Measurements from ENCODE around the gene HM13. TPM values are rescaled to one million over a fixed set of nuclear protein-coding genes. Genes with fewer than 3 reads are reported as not detected.
A peak's percentile ranks its signal among the peaks of the same experiment; 100 is the strongest.

The HM13 gene
- total and polyA plus RNA-seq, 2 of the 13 experiments (the other 11 are each of a cell fraction or from before 2014, with no cell fraction given): 118 to 243 TPM

DNA sequence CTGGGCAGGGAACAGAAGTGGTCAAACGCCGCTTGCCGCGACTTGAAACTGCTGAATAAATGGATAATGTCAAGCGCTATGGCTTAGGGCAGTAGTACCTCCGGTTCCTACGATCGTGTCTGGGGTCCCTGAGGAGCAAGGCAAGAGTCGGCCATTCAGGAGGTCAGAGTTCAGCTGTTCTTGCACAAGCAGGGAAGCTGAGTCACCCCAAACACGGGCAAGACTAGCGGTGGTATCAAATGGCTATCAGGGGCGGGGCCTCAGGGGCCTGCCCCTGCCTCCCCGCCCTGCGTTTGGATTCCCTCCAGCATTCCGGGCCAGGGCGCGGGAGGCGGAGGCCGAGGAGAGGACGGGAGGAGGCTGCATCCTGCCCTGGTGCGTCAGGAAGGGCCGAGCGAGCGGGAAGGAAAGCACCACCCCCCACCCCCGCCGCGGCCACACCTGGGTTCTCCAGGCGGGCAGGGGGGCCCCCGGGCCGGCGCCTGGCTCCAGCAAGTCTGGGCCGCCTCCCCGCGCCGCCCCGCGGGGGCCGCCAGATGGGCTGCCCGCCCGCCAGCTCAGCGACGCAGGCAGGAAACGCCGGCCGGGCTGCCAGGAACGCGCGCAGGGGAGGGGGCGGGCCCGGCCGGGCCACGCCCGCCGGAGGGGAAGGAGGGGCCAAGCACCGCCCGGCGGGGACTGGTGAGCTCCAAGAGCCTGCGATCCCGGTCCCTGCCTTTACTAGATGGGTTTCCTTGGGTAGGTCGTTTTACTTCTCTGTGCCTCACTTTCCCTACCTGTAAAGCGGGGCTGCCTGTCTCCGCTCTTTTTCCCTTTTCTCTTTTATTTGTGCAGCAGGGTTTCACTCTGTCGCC is 58.7 kb downstream of the HM13 start (continued):
- peak; percentile 74; the same call in 1 of the 2 replicates for TF ChIP-seq THAP9 (CRISPR knock-in tag; IDR thresholded peaks at IDR 0.05; ENCODE audit: borderline replicate concordance)
- peak; percentile 96; the same call in 1 of the 2 replicates for TF ChIP-seq MTF2 (CRISPR knock-in tag; IDR thresholded peaks at IDR 0.05; ENCODE audit: borderline replicate concordance)
- TF ChIP-seq, protein P1, sequence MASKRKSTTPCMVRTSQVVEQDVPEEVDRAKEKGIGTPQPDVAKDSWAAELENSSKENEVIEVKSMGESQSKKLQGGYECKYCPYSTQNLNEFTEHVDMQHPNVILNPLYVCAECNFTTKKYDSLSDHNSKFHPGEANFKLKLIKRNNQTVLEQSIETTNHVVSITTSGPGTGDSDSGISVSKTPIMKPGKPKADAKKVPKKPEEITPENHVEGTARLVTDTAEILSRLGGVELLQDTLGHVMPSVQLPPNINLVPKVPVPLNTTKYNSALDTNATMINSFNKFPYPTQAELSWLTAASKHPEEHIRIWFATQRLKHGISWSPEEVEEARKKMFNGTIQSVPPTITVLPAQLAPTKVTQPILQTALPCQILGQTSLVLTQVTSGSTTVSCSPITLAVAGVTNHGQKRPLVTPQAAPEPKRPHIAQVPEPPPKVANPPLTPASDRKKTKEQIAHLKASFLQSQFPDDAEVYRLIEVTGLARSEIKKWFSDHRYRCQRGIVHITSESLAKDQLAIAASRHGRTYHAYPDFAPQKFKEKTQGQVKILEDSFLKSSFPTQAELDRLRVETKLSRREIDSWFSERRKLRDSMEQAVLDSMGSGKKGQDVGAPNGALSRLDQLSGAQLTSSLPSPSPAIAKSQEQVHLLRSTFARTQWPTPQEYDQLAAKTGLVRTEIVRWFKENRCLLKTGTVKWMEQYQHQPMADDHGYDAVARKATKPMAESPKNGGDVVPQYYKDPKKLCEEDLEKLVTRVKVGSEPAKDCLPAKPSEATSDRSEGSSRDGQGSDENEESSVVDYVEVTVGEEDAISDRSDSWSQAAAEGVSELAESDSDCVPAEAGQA (IDR thresholded peaks at IDR 0.05; ENCODE audit: low read depth): peak; percentile 40; the same call in 1 of the 2 replicates
- TF ChIP-seq, protein P1 (CRISPR knock-in tag; IDR thresholded peaks at IDR 0.05; ENCODE audit: borderline replicate concordance): peak; percentile 72
- TF ChIP-seq ZNF557 (CRISPR knock-in tag; IDR thresholded peaks at IDR 0.05): 0 out of 2 replicates have a peak, but pooled peaks have one; percentile 25
- TF ChIP-seq ZNF234 (CRISPR knock-in tag; conservative IDR thresholded peaks at IDR 0.05): no peak
- TF ChIP-seq ISX (CRISPR knock-in tag; conservative IDR thresholded peaks at IDR 0.05): peak; percentile 33
- TF ChIP-seq, protein P2, sequence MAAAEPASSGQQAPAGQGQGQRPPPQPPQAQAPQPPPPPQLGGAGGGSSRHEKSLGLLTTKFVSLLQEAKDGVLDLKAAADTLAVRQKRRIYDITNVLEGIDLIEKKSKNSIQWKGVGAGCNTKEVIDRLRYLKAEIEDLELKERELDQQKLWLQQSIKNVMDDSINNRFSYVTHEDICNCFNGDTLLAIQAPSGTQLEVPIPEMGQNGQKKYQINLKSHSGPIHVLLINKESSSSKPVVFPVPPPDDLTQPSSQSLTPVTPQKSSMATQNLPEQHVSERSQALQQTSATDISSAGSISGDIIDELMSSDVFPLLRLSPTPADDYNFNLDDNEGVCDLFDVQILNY (CRISPR knock-in tag; conservative IDR thresholded peaks at IDR 0.05): peak; percentile 81; the same call in 1 of the 2 replicates
- 0 out of 2 replicates have a peak, but pooled peaks have one; percentile 42 for TF ChIP-seq U2AF2 (IDR thresholded peaks at IDR 0.05; ENCODE audit: low read depth, low read length)
- no peak for TF ChIP-seq GTF2F1 (IDR thresholded peaks at IDR 0.05; ENCODE audit: low read length)
- peak; percentile 95 for TF ChIP-seq HOXA3 (CRISPR knock-in tag; IDR thresholded peaks at IDR 0.05)
- TF ChIP-seq BORCS8-MEF2B (CRISPR knock-in tag; IDR thresholded peaks at IDR 0.05): peak; percentile 90
- peak; percentile 91 for TF ChIP-seq NFE2L2 (IDR thresholded peaks at IDR 0.05; ENCODE audit: low read length)
- no peak for TF ChIP-seq NBN (conservative IDR thresholded peaks at IDR 0.05)
- TF ChIP-seq MTERF4 (CRISPR knock-in tag; IDR thresholded peaks at IDR 0.05): peak; percentile 84; the same call in 1 of the 2 replicates
- peak; percentile 87 for TF ChIP-seq HDAC1 (CRISPR knock-in tag; IDR thresholded peaks at IDR 0.05)
- peak; percentile 87; the same call in 1 of the 2 replicates for TF ChIP-seq ZNF331 (CRISPR knock-in tag; IDR thresholded peaks at IDR 0.05)
- TF ChIP-seq SNRNP70 (IDR thresholded peaks at IDR 0.05; ENCODE audit: low read depth, low read length): no peak
- peak; percentile 92 for TF ChIP-seq MYC (CRISPR knock-in tag; IDR thresholded peaks at IDR 0.05; ENCODE audit: borderline replicate concordance)

Measured in HepG2 (cell line).